ENCODE measurements around the gene GZMM. TPM values are rescaled to one million over a fixed set of nuclear protein-coding genes. Genes with fewer than 3 reads are reported as not detected.

GZMM gene
- polyA plus RNA-seq, 1 of the 3 experiments (the other 2 are of a cell fraction) = not detected

- Histone ChIP-seq H3K9me2 (no peaks in the 10 kb centered on the region), H3K9ac (peak overlapping the region; percentile 87), H3K36me3 (replicated peaks in 1 of 2; ENCODE audit: control insufficient read depth in 1 of 2, insufficient read depth in 2 of 2, low read length in 1 of 2) (peaks cover 0 to 22% of the 10 kb centered on the region in 2 experiments), H3K27me3 (ENCODE audit: insufficient read depth) (no peaks in the 10 kb centered on the region), H2AFZ (ENCODE audit: low read depth) (no peak overlapping the region), H3K9me3 (no peaks in the 10 kb centered on the region), H4K20me1 (ENCODE audit: insufficient read depth) (peaks cover 39% of the 10 kb centered on the region), H3K27ac (ENCODE audit: low read depth in 2 of 2, low read length in 1 of 2) (peak overlapping the region; percentile 76 to 81), H3K79me2 (ENCODE audit: insufficient read depth) (peaks cover 48% of the 10 kb centered on the region), H3K4me2 (peak overlapping the region; percentile 99), H3F3A (replicated peaks; ENCODE audit: insufficient read depth) (no peaks in the 10 kb centered on the region), H3K4me1 (ENCODE audit: control insufficient read depth in 1 of 2, insufficient read depth in 2 of 2, low read depth in 1 of 2, low read length in 1 of 2) (peaks cover 11 to 19% of the 10 kb centered on the region in 2 experiments; a peak in 2 of 4 replicates), H3K4me3 (ENCODE audit: low read depth in 2 of 2, low read length in 1 of 2) (peak overlapping the region; percentile 75 to 94)
- ChIA-PET POLR2A (no interaction called here), CTCF (interaction anchor here (0.8 to 6.2 kb wide), 11 partner anchors 9 to 71 kb away, joined by 3 to 56 read pairs (median 4); partner anchors contain the start of gene TPGS1)
- DNase-seq = no peak
- TF ChIP-seq PBX3 (IDR thresholded peaks at IDR 0.05) (no peak), RAD21 (IDR thresholded peaks at IDR 0.05; ENCODE audit: low read length) (no peak), NRF1 (IDR thresholded peaks at IDR 0.05; ENCODE audit: low read depth, low read length) (no peak), GABPA (IDR thresholded peaks at IDR 0.05; ENCODE audit: low read depth) (no peak), TAF1 (IDR thresholded peaks at IDR 0.05; ENCODE audit: borderline replicate concordance, low read depth, low read length) (no peak), IRF3 (IDR thresholded peaks at IDR 0.05; ENCODE audit: low read depth, low read length) (no peak), FOXJ3 (CRISPR knock-in tag; IDR thresholded peaks at IDR 0.05) (no peak), REST (IDR thresholded peaks at IDR 0.05; ENCODE audit: low read depth, low read length) (no peak), RXRA (IDR thresholded peaks at IDR 0.05; ENCODE audit: borderline replicate concordance, low read depth) (no peak), CTCF (IDR thresholded peaks at IDR 0.05) (no peak), SIN3A (IDR thresholded peaks at IDR 0.05; ENCODE audit: borderline replicate concordance, low read depth, low read length) (no peak), EP300 (IDR thresholded peaks at IDR 0.05; ENCODE audit: borderline replicate concordance in 1 of 2, low read depth in 1 of 2, low read length in 1 of 2) (no peak), GATA2 (CRISPR knock-in tag; IDR thresholded peaks at IDR 0.05) (no peak), USF1 (IDR thresholded peaks at IDR 0.05; ENCODE audit: borderline replicate concordance, low read depth) (no peak), ZBTB33 (IDR thresholded peaks at IDR 0.05; ENCODE audit: borderline replicate concordance, low read depth) (no peak)
- WGBS (ENCODE audit: low lambda C conversion rate) = 39% methylated on average over 10 of the region's 25 CpGs
Measured at GRCh38 chr19:533364-534058, 10.3 kb upstream of the GZMM start.
